Measurements from ENCODE around the gene SPDYE1.
"Not testable (repeated sequence)": the region's sequence is repeated elsewhere in the genome, so short reads cannot be mapped to it uniquely, and the experiment has no call there.

SPDYE1 gene

GRCh38 chr7:43992896-43993295 is 4.8 kb upstream of the SPDYE1 start:
- not testable (repeated sequence) for DNase-seq (ENCODE audit: low spot score)

GRCh38 chr7:43994681-43995080 is 3.0 kb upstream of the SPDYE1 start:
- DNase-seq (ENCODE audit: low spot score) = not testable (repeated sequence)

DNA sequence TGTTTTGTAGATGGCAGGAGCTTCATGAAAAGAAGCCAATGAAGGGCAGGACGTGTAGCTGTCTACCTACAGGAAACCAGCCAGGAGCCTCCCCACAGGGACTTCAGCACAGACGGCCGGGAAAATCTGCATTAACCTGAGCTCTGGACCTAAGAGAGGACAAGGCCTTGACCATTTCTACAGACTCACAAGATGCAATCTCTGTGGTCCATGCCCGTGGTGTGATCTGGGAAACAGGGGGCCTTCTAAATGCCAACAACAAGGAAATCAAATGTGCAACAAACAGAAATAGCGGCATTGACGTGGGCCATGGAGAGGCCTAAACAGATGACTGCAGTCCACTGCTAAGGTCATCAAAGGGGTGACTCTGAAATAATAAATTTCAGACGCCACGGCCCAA is 14.4 kb downstream of the SPDYE1 start:
- DNase-seq (ENCODE audit: low spot score) = not testable (repeated sequence)

DNA sequence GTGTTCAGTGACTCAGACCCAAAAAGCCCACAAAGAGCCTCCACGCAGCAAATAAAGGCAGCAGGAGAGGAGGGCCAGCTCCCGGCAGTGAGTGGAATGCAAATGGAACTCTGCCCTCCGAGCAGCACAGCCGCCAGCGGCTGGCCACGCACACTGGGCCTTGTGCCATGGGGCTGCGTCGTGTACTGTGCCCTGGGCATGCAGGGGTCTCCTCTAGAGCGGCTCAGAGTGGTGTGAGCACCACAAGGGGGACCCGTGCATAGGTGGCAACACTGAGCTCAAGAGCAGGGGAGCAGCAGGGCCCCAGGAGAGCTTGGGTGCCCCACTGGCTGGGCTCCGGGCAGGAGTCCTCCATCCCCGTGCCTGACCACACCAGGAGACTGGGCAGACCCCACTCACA is 17.4 kb downstream of the SPDYE1 start:
- not testable (repeated sequence) for DNase-seq (ENCODE audit: low spot score)

GRCh38 chr7:44018857-44019807 is 21.4 kb downstream of the SPDYE1 start:
- peak; percentile 95 for DNase-seq (ENCODE audit: low spot score)

DNA sequence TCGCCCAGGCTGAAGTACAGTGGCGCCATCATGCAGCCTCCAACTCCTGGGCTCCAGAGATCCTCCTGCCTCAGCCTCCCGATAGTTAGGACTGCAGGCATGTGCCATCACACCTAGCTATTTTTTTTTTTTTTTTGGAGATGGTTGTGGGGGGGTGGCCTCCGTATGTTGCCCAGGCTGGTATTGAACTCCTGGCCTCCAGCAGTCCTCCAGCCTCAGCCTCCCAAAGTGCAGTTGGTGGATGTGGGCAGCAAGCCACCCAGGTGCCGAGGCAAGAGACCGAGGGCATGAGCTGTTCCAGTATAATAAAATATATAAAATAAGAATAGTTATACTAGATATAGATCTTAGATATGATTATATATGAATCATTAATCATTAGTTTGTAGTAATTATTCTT is 22.1 kb downstream of the SPDYE1 start:
- not testable (repeated sequence) for DNase-seq (ENCODE audit: low spot score)

- not testable (repeated sequence) for DNase-seq (ENCODE audit: low spot score)
These were observed 24.4 kb downstream of the SPDYE1 start for GRCh38 chr7:44022069-44022468.

DNA sequence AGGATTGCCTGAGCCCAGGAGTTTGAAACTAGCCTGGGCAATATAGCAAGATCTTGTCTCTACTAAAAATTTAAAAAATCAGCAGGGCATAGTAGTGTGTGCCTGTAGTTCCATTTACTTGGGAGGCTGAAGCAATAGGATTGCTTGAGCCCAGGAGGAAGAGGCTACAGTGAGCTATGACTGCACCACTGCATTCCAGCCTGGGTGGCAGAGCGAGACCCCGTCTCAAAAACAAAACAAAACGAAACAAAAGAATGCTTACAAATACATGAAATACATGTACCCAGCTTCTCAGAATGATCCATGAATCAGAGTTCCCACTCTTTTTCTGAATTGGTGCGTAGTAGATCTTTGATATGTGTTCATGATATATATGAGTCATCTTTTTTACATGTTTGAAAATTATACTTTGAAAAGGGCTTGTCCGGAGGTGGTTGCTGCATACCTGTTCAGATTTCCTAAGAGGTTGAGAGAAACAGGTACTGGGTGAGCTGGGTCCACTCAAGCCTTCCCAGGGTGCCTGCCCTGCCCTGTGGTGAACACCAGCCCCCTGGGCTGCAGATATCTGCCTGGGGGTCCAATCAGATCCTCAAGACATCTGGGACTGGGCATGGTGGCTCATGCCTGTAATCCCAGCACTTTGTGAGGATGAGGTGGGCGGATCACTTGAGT is 25.2 kb downstream of the SPDYE1 start:
- not testable (repeated sequence) for DNase-seq (ENCODE audit: low spot score)

DNA sequence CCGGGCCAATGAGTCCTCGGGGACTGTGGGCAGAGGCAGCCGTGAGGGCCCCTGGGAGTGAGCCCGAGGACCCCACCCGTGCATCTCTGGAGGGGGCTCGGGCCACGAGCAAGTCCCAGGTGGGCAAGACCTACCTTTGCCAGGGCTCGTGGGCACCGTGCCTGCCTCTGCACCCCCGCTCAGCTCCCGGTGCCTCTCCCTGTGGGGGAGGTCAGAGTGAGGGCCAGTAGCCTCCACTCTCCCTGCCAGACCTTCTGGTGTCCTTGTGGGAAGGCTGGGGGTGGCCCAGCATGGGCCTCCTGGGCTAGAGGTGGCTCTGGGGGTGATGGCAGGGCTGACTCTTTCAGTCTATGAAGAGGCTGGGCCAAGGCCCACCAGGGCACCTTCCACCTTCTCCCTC is 31.7 kb downstream of the SPDYE1 start:
- DNase-seq (ENCODE audit: low spot score) = not testable (repeated sequence)

DNA sequence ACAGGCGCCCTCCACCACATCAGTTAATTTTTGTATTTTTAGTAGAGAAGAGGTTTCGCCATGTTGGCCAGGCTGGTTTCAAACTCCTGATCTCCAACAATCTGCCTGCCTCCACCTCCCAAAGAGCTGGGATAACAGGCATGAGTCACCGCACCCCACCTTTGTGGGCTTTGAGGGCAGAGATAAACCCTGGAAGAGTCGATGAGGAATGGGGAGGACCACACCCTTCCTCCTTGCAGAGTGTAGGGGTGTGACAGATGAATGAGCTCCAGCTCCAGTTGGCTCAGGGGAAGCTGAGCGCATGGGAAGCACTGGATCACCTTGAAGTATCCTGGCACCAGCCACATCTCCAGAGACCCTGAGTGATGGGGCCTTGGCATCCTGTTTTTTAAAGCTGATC is 32.3 kb downstream of the SPDYE1 start:
- DNase-seq (ENCODE audit: low spot score) = not testable (repeated sequence)

DNA sequence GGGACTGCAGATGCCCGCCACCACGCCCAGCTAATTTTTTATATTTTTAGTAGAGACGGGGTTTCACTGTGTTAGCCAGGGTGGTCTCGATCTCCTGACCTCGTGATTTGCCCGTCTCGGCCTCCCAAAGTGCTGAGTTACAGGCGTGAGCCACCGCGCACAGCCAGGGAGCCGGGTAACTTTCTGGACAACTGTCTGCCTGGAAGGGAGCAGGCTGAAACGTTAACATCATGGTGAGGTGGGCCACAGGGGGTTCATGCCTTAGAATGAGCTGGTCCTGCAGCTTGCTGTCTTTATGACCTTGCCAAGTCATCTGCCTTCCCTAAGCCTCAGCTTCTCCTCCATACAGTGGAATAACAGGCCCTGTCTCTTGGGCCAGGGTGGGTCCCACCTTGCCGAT is 33.6 kb downstream of the SPDYE1 start:
- DNase-seq (ENCODE audit: low spot score) = not testable (repeated sequence)

DNA sequence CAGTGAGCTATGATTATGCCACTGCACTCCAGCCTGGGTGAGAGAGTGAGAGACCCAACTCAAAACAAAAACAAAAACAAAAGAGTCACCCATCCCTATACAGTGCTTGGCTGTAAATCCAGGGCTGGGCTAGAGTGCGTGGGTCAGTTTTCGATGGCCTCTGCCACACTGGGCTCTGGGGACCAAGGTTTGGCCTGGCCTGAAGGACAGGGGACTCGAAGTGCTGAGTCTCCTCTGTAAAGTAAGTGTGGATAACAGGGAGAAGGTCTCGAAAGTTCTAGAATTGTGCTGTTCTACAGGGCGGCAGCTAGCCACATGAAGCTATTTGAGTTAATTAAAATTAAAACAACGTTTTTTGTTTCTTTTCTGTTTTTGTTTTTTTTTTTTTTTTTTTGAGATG is 34.3 kb downstream of the SPDYE1 start:
- not testable (repeated sequence) for DNase-seq (ENCODE audit: low spot score)

DNA sequence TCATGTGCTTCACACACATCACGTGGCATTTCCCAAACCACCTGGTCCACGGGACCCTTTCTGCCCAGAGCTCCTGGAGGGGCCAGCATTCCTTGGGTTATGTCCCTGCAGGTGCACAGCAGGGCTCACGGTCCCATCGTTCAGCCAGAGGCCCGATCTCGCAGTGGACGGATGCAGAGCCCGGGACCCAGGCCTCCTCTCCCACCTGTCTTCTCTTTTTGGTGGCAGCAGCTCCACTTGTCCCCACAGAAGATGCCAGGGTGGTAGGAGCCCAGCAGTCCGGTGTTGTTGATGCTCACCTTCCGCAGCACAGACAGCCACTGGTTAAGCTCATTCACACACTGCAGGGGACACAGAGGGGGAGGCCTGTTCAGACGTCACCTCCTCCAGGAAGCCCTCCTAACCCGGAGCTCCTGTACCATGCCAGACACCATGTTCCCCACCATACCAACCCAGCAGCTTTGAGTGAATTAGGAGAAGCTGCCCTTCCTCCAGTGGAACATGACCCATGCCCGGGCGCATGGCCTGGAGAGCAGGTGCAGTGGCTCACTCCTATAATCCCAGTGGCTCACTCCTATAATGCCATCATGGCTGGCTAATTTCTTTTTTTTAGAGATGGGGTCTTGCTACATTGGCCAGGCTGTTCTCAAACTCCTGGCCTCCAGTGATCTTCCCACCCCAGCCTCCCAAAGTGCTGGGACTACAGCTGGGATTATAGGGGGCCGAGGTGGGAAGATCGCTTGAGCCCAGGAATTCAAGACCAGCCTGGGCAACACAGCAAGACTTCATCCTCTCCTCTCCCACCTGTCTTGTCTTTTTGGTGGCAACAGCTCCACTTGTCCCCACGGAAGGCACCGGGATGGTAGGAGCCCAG is 36.5 kb downstream of the SPDYE1 start:
- DNase-seq (ENCODE audit: low spot score) = not testable (repeated sequence)

DNA sequence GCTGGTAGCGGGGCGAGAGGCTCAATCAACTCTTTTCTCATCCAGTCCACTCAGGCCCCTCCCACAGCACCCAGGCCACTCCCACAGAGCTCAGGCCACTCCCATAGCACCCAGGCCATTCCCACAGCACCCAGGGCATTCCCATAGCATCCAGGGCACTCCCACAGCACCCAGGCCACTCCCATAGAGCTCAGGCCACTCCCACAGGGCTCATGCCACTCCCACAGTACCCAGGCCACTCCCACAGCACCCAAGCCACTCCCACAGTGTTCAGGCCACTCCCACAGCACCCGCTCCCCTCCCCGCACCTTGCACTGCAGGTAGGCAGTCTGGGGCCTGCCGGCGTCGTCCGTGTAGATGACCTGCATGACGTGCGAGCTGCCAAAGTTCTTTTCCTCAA is 38.7 kb downstream of the SPDYE1 start:
- peak; percentile 28 for DNase-seq (ENCODE audit: low spot score)

GRCh38 chr7:44037951-44038350 is 40.3 kb downstream of the SPDYE1 start:
- not testable (repeated sequence) for DNase-seq (ENCODE audit: low spot score)

- DNase-seq (ENCODE audit: low spot score) = not testable (repeated sequence)
These were observed 40.9 kb downstream of the SPDYE1 start for GRCh38 chr7:44038553-44038952.

DNA sequence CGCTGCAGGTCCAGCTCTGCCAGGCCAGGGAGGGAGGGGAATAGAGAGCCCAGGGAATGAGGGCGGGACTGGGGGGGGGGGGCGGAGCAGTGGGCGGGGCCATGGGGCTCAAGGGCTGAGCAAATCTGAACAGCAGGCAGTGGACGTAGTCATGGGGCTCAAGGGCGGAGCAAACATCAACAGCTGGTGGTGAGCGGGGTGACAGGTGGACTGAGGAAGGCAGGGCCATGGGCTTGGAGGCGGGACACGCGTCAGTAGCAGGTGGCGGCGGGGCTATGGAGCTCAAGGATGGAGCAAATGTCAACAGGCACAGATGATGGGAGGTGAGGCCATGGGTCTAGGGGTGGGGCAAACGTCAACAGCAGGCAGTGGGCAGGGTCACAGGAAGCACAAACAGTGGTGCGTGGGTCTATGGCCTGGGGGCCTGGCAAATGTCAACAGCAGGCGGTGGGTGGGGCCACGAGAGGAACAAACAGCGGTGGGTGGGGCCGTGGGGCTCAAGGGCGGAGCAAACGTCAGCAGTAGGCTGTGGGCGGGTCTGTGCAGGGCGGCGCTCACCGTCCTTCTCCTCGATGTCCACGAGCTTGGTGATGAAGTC is 41.4 kb downstream of the SPDYE1 start:
- peak; percentile 83 for DNase-seq (ENCODE audit: low spot score)

DNA sequence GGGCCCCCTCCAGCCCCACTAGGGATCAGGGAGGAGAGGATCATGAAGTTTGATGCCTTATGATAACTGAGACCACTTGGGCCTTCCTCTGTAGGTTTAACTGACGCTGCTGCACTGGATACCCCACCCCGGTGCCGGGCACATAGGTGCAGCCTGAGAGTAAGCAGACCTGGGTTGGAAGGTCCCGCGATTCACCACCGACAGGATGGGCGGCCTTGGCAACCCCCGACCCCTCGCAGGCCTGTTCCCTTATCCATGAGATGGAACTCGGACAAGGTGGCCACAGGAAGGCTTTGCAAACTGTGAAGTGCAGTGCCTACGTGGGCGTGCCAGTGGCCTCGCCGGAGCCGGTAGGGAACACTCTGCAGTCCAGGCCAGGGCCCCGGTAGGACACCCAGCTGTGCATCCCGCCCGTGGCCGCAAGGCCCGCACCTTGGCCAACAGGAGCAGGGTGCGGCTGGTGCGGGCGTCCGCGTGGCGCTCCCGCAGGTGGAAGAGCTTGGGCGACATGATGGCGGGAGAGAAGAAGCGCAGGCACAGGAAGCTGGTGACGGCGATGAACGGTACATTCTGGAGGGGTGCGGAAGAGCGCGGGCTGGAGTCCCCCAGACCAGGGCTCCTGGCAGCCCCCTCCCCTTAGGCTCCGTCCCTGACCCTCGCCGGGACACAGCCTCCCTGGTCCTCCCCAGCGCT is 42.2 kb downstream of the SPDYE1 start:
- not testable (repeated sequence) for DNase-seq (ENCODE audit: low spot score)

- DNase-seq (ENCODE audit: low spot score) = not testable (repeated sequence)
These were observed 42.8 kb downstream of the SPDYE1 start for GRCh38 chr7:44040493-44040891.

DNA sequence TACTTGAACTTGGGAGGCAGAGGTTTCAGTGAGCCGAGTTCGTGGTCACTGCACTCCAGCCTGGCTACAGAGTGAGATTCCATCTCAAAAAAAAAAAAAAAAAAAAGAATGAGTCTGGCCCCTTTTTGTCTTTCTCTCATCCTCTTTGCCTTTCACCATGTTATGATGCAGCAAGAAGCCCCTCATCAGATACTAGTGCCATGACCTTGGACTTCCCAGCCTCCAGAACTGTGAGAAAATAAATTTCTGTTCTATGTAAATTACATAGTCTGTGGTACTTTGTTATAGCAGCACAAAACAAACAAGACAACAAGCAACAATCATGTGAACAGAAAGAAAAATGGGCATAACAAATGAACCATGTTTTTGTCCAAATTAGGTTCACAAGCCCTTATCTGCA is 44.5 kb downstream of the SPDYE1 start:
- no peak for DNase-seq (ENCODE audit: low spot score)

GRCh38 chr7:44043902-44044301 is 46.2 kb downstream of the SPDYE1 start:
- peak; percentile 9 for DNase-seq (ENCODE audit: low spot score)

All from hematopoietic multipotent progenitor cell treated with erythropoietin and hydrocortisone succinate and interleukin-3 and kit ligand, for 17 days (in vitro differentiated cells).